GM18909 (cell line): ENCODE measurements around the gene LAG3.
A peak's percentile ranks its signal among the peaks of the same experiment; 100 is the strongest.

ENCODE experiments used
- ATAC-seq: cut with Tn5 transposase; IDR thresholded peaks from one replicate; pipeline ENCODE4 v1.9.1; 2021; ENCODE audit warnings: mild to moderate bottlenecking; ENCODE audit not compliant: unreplicated experiment, poor library complexity

The LAG3 gene

GRCh38 chr12:6752921-6753771, 19.2 kb upstream of the LAG3 start, which contains the start of gene MLF2:
Gene MLF2, minus strand, starts transcription at chr12:6753141. Its CDS starts 807 bp downstream, at chr12:6752334.
- peak; percentile 89 for ATAC-seq

GRCh38 chr12:6753772-6754356, 18.5 kb upstream of the LAG3 start:
- ATAC-seq, result no peak

- ATAC-seq, result no peak
Observed at GRCh38 chr12:6754411-6754810, 17.9 kb upstream of the LAG3 start.

- no peak for ATAC-seq
Observed at GRCh38 chr12:6757028-6757690, 15.2 kb upstream of the LAG3 start.

- ATAC-seq, result no peak
Observed at GRCh38 chr12:6758506-6759095, 13.7 kb upstream of the LAG3 start.

GRCh38 chr12:6759741-6760140, 12.6 kb upstream of the LAG3 start:
- ATAC-seq, result no peak

- no peak for ATAC-seq
Observed at GRCh38 chr12:6763380-6763779, 8.9 kb upstream of the LAG3 start.

GRCh38 chr12:6764011-6764828, 8.1 kb upstream of the LAG3 start:
- ATAC-seq, result peak; percentile 75

- no peak for ATAC-seq
Observed at GRCh38 chr12:6765048-6765633, 7.2 kb upstream of the LAG3 start.

GRCh38 chr12:6765634-6766581, 6.4 kb upstream of the LAG3 start, which contains the start of gene PTMS:
Gene PTMS, plus strand, starts transcription at chr12:6766363. Its CDS starts 343 bp downstream, at chr12:6766706.
- peak; percentile 18 for ATAC-seq

GRCh38 chr12:6766651-6767349, 5.5 kb upstream of the LAG3 start:
- peak; percentile 50 for ATAC-seq

- no peak for ATAC-seq
Observed at GRCh38 chr12:6767353-6768319, 4.7 kb upstream of the LAG3 start.

- no peak for ATAC-seq
Observed at GRCh38 chr12:6768437-6768914, 3.8 kb upstream of the LAG3 start.

- no peak for ATAC-seq
Observed at GRCh38 chr12:6768990-6769389, 3.3 kb upstream of the LAG3 start.

- ATAC-seq, result no peak
Observed at GRCh38 chr12:6769666-6770065, 2.7 kb upstream of the LAG3 start.

- no peak for ATAC-seq
Observed at GRCh38 chr12:6770094-6770493, 2.2 kb upstream of the LAG3 start.

GRCh38 chr12:6770600-6770999, 1.7 kb upstream of the LAG3 start:
- ATAC-seq, result no peak
